Lung (tissue), 12 donors: Measurements from ENCODE around the gene JPT2. TPM values are rescaled to one million over a fixed set of nuclear protein-coding genes. Genes with fewer than 3 reads are reported as not detected.

Source experiments
- ATAC-seq: fragments of 200-7000 bp; cut with Tn5 transposase; one replicate; pipeline ENCODE4 v1.9.1; 2020; ENCODE audit warnings: moderate number of reproducible peaks; ENCODE audit not compliant: insufficient read depth, low FRiP score
- DNase-seq, 3 donors: peaks; one replicate each; pipeline ENCODE4 v3.0.0-alpha.2; 2013 to 2017
- H3K27ac ChIP-seq, 2 donors: one replicate each; pipeline ENCODE4 v1.5.1; 2013; ENCODE audit warnings: mild to moderate bottlenecking in 2 of 2, moderate library complexity in 2 of 2, control low read depth in 1 of 2, inconsistent platforms in 1 of 2, low read depth in 1 of 2, low read length in 1 of 2
- H3K27me3 ChIP-seq, 3 donors: one replicate each; pipeline ENCODE4 v1.5.1; 2013; ENCODE audit warnings: low read length in 2 of 3; ENCODE audit not compliant: control insufficient read depth in 3 of 3, insufficient read depth in 3 of 3
- H3K36me3 ChIP-seq, 4 donors: one replicate each; pipeline ENCODE4 v1.5.1; 2013; ENCODE audit warnings: low read length in 4 of 4, mild to moderate bottlenecking in 1 of 4, moderate library complexity in 1 of 4; ENCODE audit not compliant: control insufficient read depth in 4 of 4, insufficient read depth in 4 of 4
- H3K4me1 ChIP-seq, 5 donors: one replicate each; pipeline ENCODE4 v1.5.1; 2013; ENCODE audit warnings: low read length in 5 of 5, mild to moderate bottlenecking in 2 of 5, moderate library complexity in 1 of 5; ENCODE audit not compliant: control insufficient read depth in 5 of 5, insufficient read depth in 5 of 5
- H3K4me3 ChIP-seq: one replicate; pipeline ENCODE4 v1.5.1; 2013; ENCODE audit warnings: mild to moderate bottlenecking, control low read depth, moderate library complexity
- H3K9ac ChIP-seq, 2 donors: one replicate each; pipeline ENCODE4 v1.5.1; 2013; ENCODE audit warnings: low read length in 2 of 2, control low read depth in 1 of 2; ENCODE audit not compliant: insufficient read depth in 1 of 2
- H3K9me3 ChIP-seq, 4 donors: one replicate each; pipeline ENCODE4 v1.5.1; 2013; ENCODE audit warnings: low read length in 3 of 4, mild to moderate bottlenecking in 1 of 4, moderate library complexity in 1 of 4; ENCODE audit not compliant: control insufficient read depth in 4 of 4, insufficient read depth in 3 of 4
- WGBS, 2 donors: extraction: QIAGEN DNeasy Blood & Tissue Kit; methylation state at CpG; one replicate each; pipeline ENCODE4 v1.1.7; 2013; 5-methylcytosine and 5-hydroxymethylcytosine counted together
- polyA plus RNA-seq, 2 donors: library from polyadenylated mRNA; stranded (reverse); fragments of 200-250 nt; gene quantifications; one replicate each; pipeline ENCODE4 v1.2.1, GENCODE V29; 2013
- total RNA-seq, 2 donors: library from RNA; depleted of rRNA in 1 of 2; stranded (reverse); fragments of >200 nt in 1 of 2; gene quantifications; one replicate each; pipeline ENCODE4 v1.2.1, GENCODE V29; 2014 to 2021
- TF ChIP-seq, protein P1 (sequence below): IDR thresholded peaks from 2 replicates; pipeline ENCODE4 v1.5.1; 2012; ENCODE audit warnings: mild to moderate bottlenecking; ENCODE audit errors: control extremely low read depth, extremely low read depth
- donor health status: control.
- donor health status: control.
- donor health status: Bipolar disorder and iron deficiency.
- donor health status: healthy.
- donor health status: DM: yes; HTN: yes; CAD: no.

The JPT2 gene
- total and polyA plus RNA-seq, 4 donors: 28.7 to 71.9 (median 51.6) TPM

- H3K9me3 ChIP-seq: no peaks in the 10 kb centered on the region
- no peak overlapping the region for H3K4me3 ChIP-seq
- peaks cover 0 to 7% (median 4%) of the 10 kb centered on the region in 4 donors for H3K36me3 ChIP-seq
- DNase-seq (no peak), ATAC-seq (no peak)
- H3K4me1 ChIP-seq: peaks cover 3 to 16% (median 5%) of the 10 kb centered on the region in 5 donors
- H3K9ac ChIP-seq: no peak overlapping the region
- TF ChIP-seq, protein P1, sequence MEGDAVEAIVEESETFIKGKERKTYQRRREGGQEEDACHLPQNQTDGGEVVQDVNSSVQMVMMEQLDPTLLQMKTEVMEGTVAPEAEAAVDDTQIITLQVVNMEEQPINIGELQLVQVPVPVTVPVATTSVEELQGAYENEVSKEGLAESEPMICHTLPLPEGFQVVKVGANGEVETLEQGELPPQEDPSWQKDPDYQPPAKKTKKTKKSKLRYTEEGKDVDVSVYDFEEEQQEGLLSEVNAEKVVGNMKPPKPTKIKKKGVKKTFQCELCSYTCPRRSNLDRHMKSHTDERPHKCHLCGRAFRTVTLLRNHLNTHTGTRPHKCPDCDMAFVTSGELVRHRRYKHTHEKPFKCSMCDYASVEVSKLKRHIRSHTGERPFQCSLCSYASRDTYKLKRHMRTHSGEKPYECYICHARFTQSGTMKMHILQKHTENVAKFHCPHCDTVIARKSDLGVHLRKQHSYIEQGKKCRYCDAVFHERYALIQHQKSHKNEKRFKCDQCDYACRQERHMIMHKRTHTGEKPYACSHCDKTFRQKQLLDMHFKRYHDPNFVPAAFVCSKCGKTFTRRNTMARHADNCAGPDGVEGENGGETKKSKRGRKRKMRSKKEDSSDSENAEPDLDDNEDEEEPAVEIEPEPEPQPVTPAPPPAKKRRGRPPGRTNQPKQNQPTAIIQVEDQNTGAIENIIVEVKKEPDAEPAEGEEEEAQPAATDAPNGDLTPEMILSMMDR: no peak
- no peak overlapping the region for H3K27ac ChIP-seq
- WGBS, 2 donors: 94 to 95% methylated on average over 17 of the region's 17 CpGs
- no peaks in the 10 kb centered on the region for H3K27me3 ChIP-seq
Measured at GRCh38 chr16:1710811-1711507, 32.9 kb downstream of the JPT2 start.

GRCh38 chr16:1712791-1713261 is 34.7 kb downstream of the JPT2 start:
- H3K4me3 ChIP-seq: no peak overlapping the region
- H3K4me1 ChIP-seq: peaks cover 0 to 8% (median 5%) of the 10 kb centered on the region in 5 donors
- TF ChIP-seq, protein P1: no peak
- H3K9me3 ChIP-seq: no peaks in the 10 kb centered on the region
- ATAC-seq (no peak), DNase-seq (peak in 1 of 3 donors; percentile 15)
- no peaks in the 10 kb centered on the region for H3K27me3 ChIP-seq
- peaks cover 0 to 7% (median 2%) of the 10 kb centered on the region in 4 donors for H3K36me3 ChIP-seq
- 45 to 58% methylated on average over 13 to 14 of the region's 14 CpGs for WGBS, 2 donors
- H3K27ac ChIP-seq: peak overlapping the region in 1 of 2 donors; percentile 9
- no peak overlapping the region for H3K9ac ChIP-seq

- DNase-seq (no peak), ATAC-seq (no peak)
- no peaks in the 10 kb centered on the region for H3K9me3 ChIP-seq
- H3K4me3 ChIP-seq: no peak overlapping the region
- no peak overlapping the region for H3K9ac ChIP-seq
- H3K36me3 ChIP-seq: peaks cover 0 to 7% (median 2%) of the 10 kb centered on the region in 4 donors
- WGBS, 2 donors: 69 to 70% methylated on average over 7 of the region's 7 CpGs
- peaks cover 0 to 5% (median 0%) of the 10 kb centered on the region in 5 donors for H3K4me1 ChIP-seq
- no peak overlapping the region for H3K27ac ChIP-seq
- TF ChIP-seq, protein P1: no peak
- no peaks in the 10 kb centered on the region for H3K27me3 ChIP-seq
Measured at GRCh38 chr16:1713331-1713730, 35.3 kb downstream of the JPT2 start.
